A549 treated with CpdA at 1 μM for 4 hours (cell line): Measurements from ENCODE around the gene LINS1. TPM values are rescaled to one million over a fixed set of nuclear protein-coding genes. Genes with fewer than 3 reads are reported as not detected.

Experiments used
- total RNA-seq: library from RNA; stranded (reverse); fragments of 200-300 nt; extraction: Qiagen RNA extraction; gene quantifications from 5 replicates; pipeline ENCODE4 v1.2.3, GENCODE V29; 2022; ENCODE audit warnings: low read depth

The LINS1 gene
- 9.4 to 12.7 TPM (median 12.2 TPM) in 5 replicates for total RNA-seq

GRCh38 chr15:100602064-100602822, at the start of gene LINS1, which contains the start of gene ASB7:
TSS of gene LINS1 (minus strand) at chr15:100602184. CDS start at chr15:100580842, 21,342 bp downstream.
TSS of gene ASB7 (plus strand) at chr15:100602589. CDS start at chr15:100612217, 9,628 bp downstream.

DNA sequence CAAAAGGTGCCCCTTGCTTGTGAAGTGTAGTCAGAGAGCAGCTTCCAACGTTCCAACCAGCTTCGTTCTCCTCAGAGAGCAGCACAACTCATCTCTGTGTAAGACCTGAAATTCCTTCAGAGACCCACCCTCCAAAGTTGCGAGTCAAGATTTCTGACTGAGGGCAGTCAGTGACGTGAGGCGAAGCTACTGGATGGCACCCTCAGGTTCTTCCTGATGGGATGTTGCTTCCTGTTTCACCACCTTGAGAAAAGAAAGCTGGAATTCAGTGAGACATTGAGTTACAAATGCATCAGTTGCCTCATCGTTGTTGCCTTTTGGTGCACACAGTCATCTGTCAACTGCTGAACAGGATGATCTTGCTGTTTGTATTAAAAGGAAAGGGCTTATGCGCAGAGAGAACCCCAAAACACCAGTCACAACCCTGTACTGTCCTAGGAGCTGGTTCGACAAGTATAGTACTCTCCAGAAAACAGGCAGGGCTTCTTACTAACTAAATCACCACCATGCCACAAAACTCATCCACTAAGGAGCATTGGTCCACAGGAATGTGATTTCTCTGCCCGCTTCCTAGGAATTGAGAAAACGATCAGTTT, 73.1 kb downstream of the LINS1 start, which contains the start of gene CERS3:
Gene CERS3, minus strand, starts transcription at position 118 of the 596 bp plus-strand sequence. CDS start 27,101 bp downstream, outside the sequence.

Other genes with a start within 250 kb of the LINS1 start
- gene CERS3, start 73.2 kb downstream of the LINS1 start, total RNA-seq: not detected in 5 replicates
- 10.5 to 13.1 TPM (median 12.6 TPM) in 5 replicates for gene ASB7, start 405 bp upstream of the LINS1 start, total RNA-seq